Caco-2 (cell line): ENCODE results near the gene ERAS. TPM values are rescaled to one million over a fixed set of nuclear protein-coding genes. Genes with fewer than 3 reads are reported as not detected.

Experiments used
- BruUV-seq: library from RNA; stranded (reverse); fragments of 400-500 nt; replicated peaks from 2 replicates; lab custom pipeline; 2021; lab: Mats Ljungman, UMichigan
- CTCF ChIA-PET: fragments of 300-600 bp; sonication (Branson Sonifier 250); formaldehyde crosslinking; loops from one replicate; lab custom pipeline; 2022; ENCODE audit warnings: antibody characterized with exemption; lab: Charles Lee
- POLR2A ChIA-PET: fragments of 300-600 bp; sonication (Branson Sonifier 250); formaldehyde crosslinking; loops from one replicate; lab custom pipeline; 2022; ENCODE audit warnings: antibody characterized with exemption; lab: Charles Lee
- DNase-seq, 2 experiments: peaks; one replicate each; pipeline versions ENCODE4 v3.0.0 to v3.0.0-alpha.2; 2020 to 2022
- H3K27me3 ChIP-seq: replicated peaks from 2 replicates; pipeline ENCODE4 v1.6.0; 2011; ENCODE audit warnings: low read length; ENCODE audit not compliant: control insufficient read depth, insufficient read depth
- H3K36me3 ChIP-seq: 2 replicates; pipeline ENCODE4 v1.5.1; 2011; ENCODE audit warnings: low read length; ENCODE audit not compliant: control insufficient read depth, insufficient read depth
- H3K4me1 ChIP-seq: fragments of 250-450 bp; sonication (Bioruptor Pico); 2 replicates; pipeline ENCODE4 v1.5.1; 2020; ENCODE audit warnings: mild to moderate bottlenecking
- H3K4me3 ChIP-seq: 2 replicates; pipeline ENCODE4 v1.5.1; 2011; ENCODE audit warnings: low read depth, mild to moderate bottlenecking, control low read depth, low read length
- H3K9me3 ChIP-seq: fragments of 250-450 bp; sonication (Bioruptor Pico); 2 replicates; pipeline ENCODE4 v1.5.1; 2020; ENCODE audit warnings: mild to moderate bottlenecking, moderate library complexity
- H3K27ac Mint-ChIP-seq: one replicate; pipeline ENCODE4 v1.8.0; 2022; ENCODE audit warnings: mixed read lengths; ENCODE audit not compliant: unreplicated experiment
- H3K27me3 Mint-ChIP-seq: one replicate; pipeline ENCODE4 v1.8.0; 2022; ENCODE audit warnings: mixed read lengths; ENCODE audit not compliant: insufficient read depth, unreplicated experiment
- H3K36me3 Mint-ChIP-seq: one replicate; pipeline ENCODE4 v1.8.0; 2022; ENCODE audit warnings: mild to moderate bottlenecking, mixed read lengths; ENCODE audit not compliant: insufficient read depth, unreplicated experiment
- H3K4me1 Mint-ChIP-seq: one replicate; pipeline ENCODE4 v1.8.0; 2022; ENCODE audit warnings: low read depth, mixed read lengths; ENCODE audit not compliant: unreplicated experiment
- H3K4me3 Mint-ChIP-seq: one replicate; pipeline ENCODE4 v1.8.0; 2022; ENCODE audit warnings: mild to moderate bottlenecking, moderate library complexity, mixed read lengths; ENCODE audit not compliant: unreplicated experiment
- H3K9me3 Mint-ChIP-seq: one replicate; pipeline ENCODE4 v1.8.0; 2022; ENCODE audit warnings: mixed read lengths; ENCODE audit not compliant: unreplicated experiment
- CTCF ChIP-seq, 2 experiments: fragments of 200-600 bp in 1 of 2; IDR thresholded peaks; 1 replicate in 1 of 2; 2 replicates in 1 of 2; pipeline versions ENCODE4 v1.5.1 to v1.8.0; 2011 to 2022; ENCODE audit warnings: antibody characterized with exemption in 1 of 2, control low read depth in 1 of 2, inconsistent platforms in 1 of 2, low read depth in 1 of 2, low read length in 1 of 2, mild to moderate bottlenecking in 1 of 2, moderate library complexity in 1 of 2; ENCODE audit not compliant: insufficient read depth in 1 of 2, severe bottlenecking in 1 of 2, unreplicated experiment in 1 of 2
- intact Hi-C: fragments of 100-400 bp; cut with micrococcal nuclease; formaldehyde crosslinking; loops from one replicate; pipeline ENCODE4 v1.10.0; 2022; ENCODE audit not compliant: unreplicated experiment
- total RNA-seq: library from RNA; stranded (reverse); gene quantifications from 2 replicates; pipeline ENCODE4 v1.2.3, GENCODE V29; 2022

The ERAS gene
- total RNA-seq, 1 experiment from 2014 or later: not detected

- H3K4me3 ChIP-seq: no peak overlapping the region
- BruUV-seq: no TSS peak
These were observed 11.6 kb upstream of the ERAS start for GRCh38 chrX:48814722-48815121.

GRCh38 chrX:48815266-48815665 is 11.0 kb upstream of the ERAS start:
- Mint-ChIP-seq H3K27ac (no peak overlapping the region), H3K27me3 (no peaks in the 10 kb centered on the region), H3K4me1 (no peaks in the 10 kb centered on the region), H3K36me3 (peaks cover 16% of the 10 kb centered on the region), H3K9me3 (no peaks in the 10 kb centered on the region), H3K4me3 (no peak overlapping the region)
- ChIA-PET POLR2A (no interaction called here), CTCF (no interaction called here)
- intact Hi-C loops: no loop called here
- no TSS peak for BruUV-seq
- Histone ChIP-seq H3K9me3 (no peaks in the 10 kb centered on the region), H3K27me3 (no peaks in the 10 kb centered on the region), H3K36me3 (no peaks in the 10 kb centered on the region), H3K4me1 (no peaks in the 10 kb centered on the region), H3K4me3 (no peak overlapping the region)
- no peak for TF ChIP-seq CTCF (IDR thresholded peaks at IDR 0.05; ENCODE audit: insufficient read depth in 1 of 2, low read depth in 1 of 2, low read length in 1 of 2, severe bottlenecking in 1 of 2, unreplicated experiment in 1 of 2)
- DNase-seq: no peak

More at GRCh38 chrX:48814722-48815121, 11.6 kb upstream of the ERAS start:
- POLR2A ChIA-PET: no interaction called here
- Histone ChIP-seq H3K4me1 (no peaks in the 10 kb centered on the region), H3K27me3 (no peaks in the 10 kb centered on the region), H3K36me3 (no peaks in the 10 kb centered on the region), H3K9me3 (no peaks in the 10 kb centered on the region)
- H3K27me3 Mint-ChIP-seq: no peaks in the 10 kb centered on the region
- no peaks in the 10 kb centered on the region for H3K4me1 Mint-ChIP-seq
- no peak overlapping the region for H3K27ac Mint-ChIP-seq
- TF ChIP-seq CTCF (IDR thresholded peaks at IDR 0.05; ENCODE audit: insufficient read depth in 1 of 2, low read depth in 1 of 2, low read length in 1 of 2, severe bottlenecking in 1 of 2, unreplicated experiment in 1 of 2): no peak
- no peak for DNase-seq
- no peak overlapping the region for H3K4me3 Mint-ChIP-seq
- CTCF ChIA-PET: no interaction called here
- intact Hi-C loops: no loop called here
- no peaks in the 10 kb centered on the region for H3K9me3 Mint-ChIP-seq
- H3K36me3 Mint-ChIP-seq: peaks cover 11% of the 10 kb centered on the region

DNA sequence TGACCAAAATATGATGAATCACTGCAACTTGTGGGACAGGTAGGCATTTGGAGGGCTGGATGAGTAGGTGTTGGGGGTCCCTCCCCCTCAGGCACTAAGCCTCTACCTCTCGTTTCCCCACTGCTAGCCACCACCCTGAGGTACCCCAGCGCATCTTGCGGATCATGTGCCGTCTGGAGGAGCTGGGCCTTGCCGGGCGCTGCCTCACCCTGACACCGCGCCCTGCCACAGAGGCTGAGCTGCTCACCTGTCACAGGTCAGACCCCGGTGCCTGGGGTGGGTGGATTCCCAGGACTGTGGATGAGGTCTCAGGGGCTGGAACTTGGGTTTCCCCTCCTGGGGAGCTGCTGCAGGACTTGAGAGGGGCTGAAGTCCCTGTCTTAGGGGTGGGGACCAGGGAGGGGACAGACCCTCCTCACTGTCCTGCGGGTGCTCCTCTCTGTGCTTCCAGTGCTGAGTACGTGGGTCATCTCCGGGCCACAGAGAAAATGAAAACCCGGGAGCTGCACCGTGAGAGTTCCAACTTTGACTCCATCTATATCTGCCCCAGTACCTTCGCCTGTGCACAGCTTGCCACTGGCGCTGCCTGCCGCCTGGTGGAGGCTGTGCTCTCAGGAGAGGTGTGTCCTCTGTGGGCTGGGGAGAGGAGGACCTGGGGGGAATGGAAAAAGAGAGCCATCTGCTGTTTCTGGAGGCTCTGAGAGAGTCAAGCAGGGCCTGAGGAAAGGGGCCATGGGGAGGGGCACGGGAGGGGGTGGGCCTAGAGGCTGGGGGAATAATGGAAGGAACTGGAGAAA is 10.1 kb upstream of the ERAS start:
- no peaks in the 10 kb centered on the region for H3K36me3 ChIP-seq
- no peaks in the 10 kb centered on the region for H3K4me1 Mint-ChIP-seq
- H3K27me3 Mint-ChIP-seq: no peaks in the 10 kb centered on the region
- ChIA-PET CTCF (no interaction called here), POLR2A (no interaction called here)
- DNase-seq: no peak
- peaks cover 16% of the 10 kb centered on the region for H3K36me3 Mint-ChIP-seq
- no peaks in the 10 kb centered on the region for H3K4me1 ChIP-seq
- no peak overlapping the region for H3K4me3 Mint-ChIP-seq
- H3K27ac Mint-ChIP-seq: no peak overlapping the region
- no peaks in the 10 kb centered on the region for H3K9me3 Mint-ChIP-seq
- no peaks in the 10 kb centered on the region for H3K9me3 ChIP-seq
- no peak for TF ChIP-seq CTCF (IDR thresholded peaks at IDR 0.05; ENCODE audit: insufficient read depth in 1 of 2, low read depth in 1 of 2, low read length in 1 of 2, severe bottlenecking in 1 of 2, unreplicated experiment in 1 of 2)
- no TSS peak for BruUV-seq
- intact Hi-C loops: no loop called here
- H3K4me3 ChIP-seq: no peak overlapping the region
- no peaks in the 10 kb centered on the region for H3K27me3 ChIP-seq
